Renal cortex interstitium (tissue), 11 donors: Measurements from ENCODE around the gene CIAO3. TPM values are rescaled to one million over a fixed set of nuclear protein-coding genes. Genes with fewer than 3 reads are reported as not detected.
"Not testable (repeated sequence)": the region's sequence is repeated elsewhere in the genome, so short reads cannot be mapped to it uniquely, and the experiment has no call there.

Source experiments
- DNase-seq, 11 donors: peaks; one replicate each; pipeline ENCODE4 v3.0.0-alpha.2; 2013; ENCODE audit warnings: low read depth in 9 of 11, low spot score in 4 of 11; ENCODE audit errors: extremely low read depth in 1 of 11
- polyA plus RNA-seq, 3 donors: library from polyadenylated mRNA; unstranded; fragments of 120-200 nt; gene quantifications; one replicate each; pipeline ENCODE4 v1.2.1, GENCODE V29; 2013; ENCODE audit not compliant: insufficient read length in 3 of 3

The CIAO3 gene
- polyA plus RNA-seq, 3 donors, result 22.7 to 42.3 (median 26.5) TPM

- no peak for DNase-seq
Observed at GRCh38 chr16:706189-707061, 34.4 kb downstream of the CIAO3 start.

- no peak for DNase-seq
Observed at GRCh38 chr16:705431-706188, 35.2 kb downstream of the CIAO3 start, which contains the start of gene FBXL16. Gene FBXL16, minus strand, starts transcription at chr16:705801. Its CDS starts 8,396 bp downstream, at chr16:697405.

GRCh38 chr16:704552-705380 lies 36.0 kb downstream of the CIAO3 start:
- DNase-seq, result no peak

- DNase-seq, result no peak
Observed at GRCh38 chr16:704047-704446, 36.8 kb downstream of the CIAO3 start.

GRCh38 chr16:703406-703805 lies 37.4 kb downstream of the CIAO3 start:
- DNase-seq, result no peak

GRCh38 chr16:702341-702740 lies 38.5 kb downstream of the CIAO3 start:
- no peak for DNase-seq

GRCh38 chr16:700684-701584 lies 39.9 kb downstream of the CIAO3 start:
- DNase-seq, result no peak

- DNase-seq, result no peak
Observed at GRCh38 chr16:698911-699671, 41.7 kb downstream of the CIAO3 start.

GRCh38 chr16:695355-696089 lies 45.3 kb downstream of the CIAO3 start:
- peak in 1 of 11 donors; percentile 53 for DNase-seq

GRCh38 chr16:694863-695354 lies 45.9 kb downstream of the CIAO3 start:
- DNase-seq, result no peak

- no peak for DNase-seq
Observed at GRCh38 chr16:694187-694862, 46.5 kb downstream of the CIAO3 start.

GRCh38 chr16:693766-694165 lies 47.0 kb downstream of the CIAO3 start:
- no peak for DNase-seq

- no peak for DNase-seq
Observed at GRCh38 chr16:693364-693763, 47.4 kb downstream of the CIAO3 start.

- DNase-seq, result no peak
Observed at GRCh38 chr16:692356-693108, 48.3 kb downstream of the CIAO3 start.

GRCh38 chr16:691242-691641 lies 49.6 kb downstream of the CIAO3 start:
- not testable (repeated sequence) for DNase-seq
